HepG2 (cell line): ENCODE data around the gene S1PR5.

Experiments used
- CTCF ChIP-seq: sonication (generic); formaldehyde crosslinking; IDR thresholded peaks from 2 replicates; pipeline ENCODE4 v1.5.0; 2020; ENCODE audit warnings: mild to moderate bottlenecking, missing genetic modification reagents, moderate library complexity
- DNMT1 ChIP-seq: sonication (generic); formaldehyde crosslinking; IDR thresholded peaks from 2 replicates; pipeline ENCODE4 v1.5.1; 2020; ENCODE audit warnings: mild to moderate bottlenecking, missing genetic modification reagents
- GFI1 ChIP-seq: sonication (generic); formaldehyde crosslinking; IDR thresholded peaks from 2 replicates; pipeline ENCODE4 v1.5.0; 2020; ENCODE audit warnings: missing genetic modification reagents, mild to moderate bottlenecking, borderline replicate concordance
- HOMEZ ChIP-seq: IDR thresholded peaks from 2 replicates; pipeline ENCODE4 v1.6.1; 2016; ENCODE audit warnings: low read depth
- HOXD1 ChIP-seq: sonication (generic); formaldehyde crosslinking; IDR thresholded peaks from 2 replicates; pipeline ENCODE4 v1.5.0; 2020; ENCODE audit warnings: missing genetic modification reagents
- POLR2AphosphoS5 ChIP-seq: IDR thresholded peaks from 2 replicates; pipeline ENCODE4 v1.6.1; 2012; ENCODE audit warnings: low read depth, low read length
- RAD21 ChIP-seq: fragments of 450-650 bp; formaldehyde crosslinking; IDR thresholded peaks from 2 replicates; pipeline ENCODE4 v1.5.0; 2020; ENCODE audit warnings: mild to moderate bottlenecking
- ZNF136 ChIP-seq: sonication (generic); formaldehyde crosslinking; IDR thresholded peaks from 2 replicates; pipeline ENCODE4 v1.8.1; 2022; ENCODE audit warnings: low read depth, mild to moderate bottlenecking, moderate library complexity, missing genetic modification reagents
- ZNF720 ChIP-seq: sonication (generic); formaldehyde crosslinking; IDR thresholded peaks from 2 replicates; pipeline ENCODE4 v1.4.0; 2020; ENCODE audit warnings: missing genetic modification reagents
- ZNF776 ChIP-seq: sonication (generic); formaldehyde crosslinking; IDR thresholded peaks from 2 replicates; pipeline ENCODE4 v1.4.0; 2020; ENCODE audit warnings: mild to moderate bottlenecking, missing genetic modification reagents

GRCh38 chr19:10503002-10503789, 14.1 kb downstream of the S1PR5 start, which contains the start of gene KEAP1:
- peak; percentile 56; the same call in 1 of the 2 replicates for TF ChIP-seq HOXD1 (CRISPR knock-in tag)
- no peak for TF ChIP-seq ZNF136 (CRISPR knock-in tag)
- TF ChIP-seq ZNF720 (CRISPR knock-in tag): no peak
- TF ChIP-seq DNMT1 (CRISPR knock-in tag): no peak
- TF ChIP-seq RAD21: no peak
- TF ChIP-seq CTCF (CRISPR knock-in tag): no peak
- TF ChIP-seq ZNF776: no peak
- no peak for TF ChIP-seq POLR2AphosphoS5
- TF ChIP-seq HOMEZ (CRISPR knock-in tag): no peak
- TF ChIP-seq GFI1: 0 out of 2 replicates have a peak, but pooled peaks have one; percentile 8
